ENCODE results near the gene LRRC41.

DNA sequence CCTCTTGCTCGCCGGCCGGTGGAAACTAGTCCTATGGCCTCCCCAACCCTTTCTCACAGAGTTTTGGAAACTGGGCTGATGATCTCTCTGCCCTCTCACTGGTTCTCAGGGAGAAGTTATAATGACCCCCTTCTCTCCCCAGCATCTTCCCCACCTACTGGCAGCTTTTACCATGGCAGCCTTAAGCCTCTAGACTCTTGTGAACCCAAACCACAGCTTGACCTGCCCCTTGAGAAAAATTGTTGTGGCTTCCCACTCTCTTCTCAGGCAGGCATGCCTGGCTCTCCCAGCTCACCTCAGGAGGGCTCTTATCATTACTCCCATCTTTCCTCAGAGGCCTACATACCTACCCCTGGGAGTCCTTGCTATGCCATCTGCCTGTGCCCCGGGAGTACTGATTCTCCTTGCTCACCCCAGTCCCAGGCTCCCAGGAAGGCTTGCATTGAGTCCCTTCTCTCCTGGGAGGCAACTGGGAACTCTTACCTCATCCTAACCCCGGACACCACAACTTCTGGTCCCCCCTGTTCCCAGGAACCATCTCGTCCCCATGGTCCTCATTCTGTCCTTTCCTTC lies 38.8 kb upstream of the LRRC41 start:
- TF ChIP-seq CTCF (IDR thresholded peaks at IDR 0.05 in 8 of 11, conservative IDR thresholded peaks at IDR 0.05 in 3 of 11) (peak in 5 of 11 experiments; percentile 19 to 47 (median 36)), POLR2A (IDR thresholded peaks at IDR 0.05) (no peak)

All from spleen (tissue), 7 donors.